Skeletal muscle tissue (tissue), 4 donors: Measurements from ENCODE around the gene ZNF133. TPM values are rescaled to one million over a fixed set of nuclear protein-coding genes. Genes with fewer than 3 reads are reported as not detected.
"Not testable (repeated sequence)": the region's sequence is repeated elsewhere in the genome, so short reads cannot be mapped to it uniquely, and the experiment has no call there.

Experiments
- H3K27ac ChIP-seq: one replicate; pipeline ENCODE4 v1.7.0; 2013; ENCODE audit warnings: mild to moderate bottlenecking, low read depth, low read length, inconsistent platforms
- H3K27me3 ChIP-seq, 3 donors: one replicate each; pipeline ENCODE4 v1.7.0; 2013; ENCODE audit warnings: low read length in 3 of 3; ENCODE audit not compliant: control insufficient read depth in 3 of 3, insufficient read depth in 3 of 3
- H3K36me3 ChIP-seq, 3 donors: one replicate each; pipeline ENCODE4 v1.7.0; 2013; ENCODE audit warnings: low read length in 3 of 3; ENCODE audit not compliant: control insufficient read depth in 3 of 3, insufficient read depth in 3 of 3
- H3K4me1 ChIP-seq, 3 donors: one replicate each; pipeline ENCODE4 v1.7.0; 2013; ENCODE audit warnings: low read length in 3 of 3, mild to moderate bottlenecking in 3 of 3; ENCODE audit not compliant: control insufficient read depth in 3 of 3, insufficient read depth in 3 of 3
- H3K4me3 ChIP-seq, 3 donors: one replicate each; pipeline ENCODE4 v1.7.0; 2013; ENCODE audit warnings: low read length in 3 of 3
- H3K9ac ChIP-seq, 3 donors: one replicate each; pipeline ENCODE4 v1.7.0; 2013; ENCODE audit warnings: low read length in 3 of 3, mild to moderate bottlenecking in 3 of 3, moderate library complexity in 2 of 3, low read depth in 1 of 3
- H3K9me3 ChIP-seq, 3 donors: one replicate each; pipeline ENCODE4 v1.7.0; 2013; ENCODE audit warnings: low read length in 3 of 3; ENCODE audit not compliant: control insufficient read depth in 3 of 3
- total RNA-seq: library from RNA; depleted of rRNA; stranded (reverse); fragments of >200 nt; gene quantifications from one replicate; pipeline ENCODE4 v1.2.3, GENCODE V29; 2014
- donor health status: Osteomylitis.

Gene ZNF133
- total RNA-seq: 16.7 TPM

DNA sequence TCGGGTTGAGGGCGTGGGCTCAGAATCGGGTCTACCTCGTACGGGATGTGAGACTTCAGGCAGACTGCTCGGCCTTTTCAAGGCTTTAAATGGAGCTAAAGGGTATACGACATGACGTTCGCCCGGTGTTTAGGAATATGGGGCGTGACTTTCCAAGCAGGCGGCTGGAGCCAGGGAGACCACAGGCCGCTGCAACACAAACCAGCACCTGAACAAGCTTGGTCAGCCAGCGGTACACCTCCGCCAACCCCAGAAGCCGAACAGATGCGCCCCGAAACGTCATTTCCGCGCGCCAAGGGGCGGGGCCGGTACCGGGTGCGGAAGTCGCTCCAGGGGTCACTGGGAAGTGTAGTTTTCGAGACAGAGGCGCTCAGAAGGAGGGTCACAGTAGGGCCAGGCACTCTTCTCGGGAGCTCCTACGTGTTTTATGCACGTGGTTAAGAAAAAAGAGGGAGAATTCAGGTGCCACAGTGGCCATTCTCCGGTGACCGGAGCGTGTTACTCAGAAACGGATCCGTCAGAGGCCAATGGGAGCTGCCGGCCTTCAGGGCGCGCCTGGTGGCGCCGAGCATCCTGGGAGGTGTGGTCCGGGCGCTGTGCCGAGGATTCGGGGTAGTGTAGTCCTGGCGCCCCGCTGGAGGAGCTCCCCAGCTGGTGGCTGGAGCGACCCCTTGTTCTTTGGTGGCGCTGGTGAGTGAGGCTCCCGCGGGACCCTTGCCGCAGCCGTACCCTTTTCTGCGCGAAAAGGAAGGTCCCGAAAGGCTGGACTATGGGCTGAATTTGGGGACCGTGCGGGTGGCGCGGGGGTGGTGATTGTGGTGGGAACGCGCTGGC lies at the start of gene ZNF133:
ZNF133 (plus strand) TSS at position 613 of the 834 bp plus-strand sequence. CDS start 17,160 bp downstream, outside the sequence.
- peaks cover 7 to 22% (median 9%) of the 10 kb centered on the region in 3 donors for H3K9me3 ChIP-seq
- H3K36me3 ChIP-seq: peaks cover 0 to 10% (median 8%) of the 10 kb centered on the region in 3 donors
- peak within 1 kb of the TSS; percentile 97 for H3K27ac ChIP-seq
- H3K9ac ChIP-seq: peak within 1 kb of the TSS; percentile 92 to 99 (median 98)
- H3K4me3 ChIP-seq: peak within 1 kb of the TSS; percentile 94 to 98 (median 97)
- peaks cover 14 to 24% (median 16%) of the 10 kb centered on the region in 3 donors for H3K4me1 ChIP-seq
- H3K27me3 ChIP-seq: no peaks in the 10 kb centered on the region

DNA sequence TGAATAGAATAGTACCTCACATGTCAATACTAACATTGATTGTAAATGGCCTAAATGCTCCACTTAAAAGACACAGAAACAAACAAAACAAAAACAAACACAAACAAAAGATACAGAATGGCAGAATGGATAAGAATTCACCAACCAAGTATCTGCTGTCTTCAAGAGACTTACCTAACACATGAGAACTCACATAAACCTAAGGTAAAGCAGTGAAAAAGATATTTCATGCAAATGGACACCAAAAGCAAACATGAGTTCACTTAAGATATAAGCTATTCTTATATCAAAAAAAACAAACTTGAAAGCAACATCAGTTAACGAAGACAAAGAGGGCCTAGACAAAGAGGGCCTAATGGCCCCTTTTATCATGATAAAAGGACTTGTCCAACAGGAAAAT lies 47.3 kb upstream of the ZNF133 start:
- no peaks in the 10 kb centered on the region for H3K27me3 ChIP-seq
- H3K9me3 ChIP-seq: no peaks in the 10 kb centered on the region
- no peaks in the 10 kb centered on the region for H3K4me1 ChIP-seq
- H3K36me3 ChIP-seq: no peaks in the 10 kb centered on the region
- no peak overlapping the region for H3K27ac ChIP-seq
- H3K4me3 ChIP-seq: no peak overlapping the region
- no peak overlapping the region for H3K9ac ChIP-seq

DNA sequence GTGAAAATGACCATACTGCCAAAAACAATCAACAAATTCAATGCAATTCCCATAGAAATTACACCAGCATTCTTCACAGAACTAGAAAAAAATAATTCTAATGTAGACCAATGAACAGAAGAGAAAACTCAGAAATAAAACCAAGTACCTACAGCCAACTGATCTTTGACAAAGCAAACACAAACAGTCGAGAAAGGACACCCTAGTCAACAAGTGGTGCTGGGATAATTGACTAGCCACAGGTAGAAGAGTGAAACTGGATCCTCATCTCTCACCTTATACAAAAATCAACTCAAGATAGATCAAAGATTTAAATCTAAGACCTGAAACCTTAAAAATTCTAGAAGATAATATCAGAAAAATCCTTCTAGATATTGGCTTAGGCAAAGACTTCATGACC lies 44.5 kb upstream of the ZNF133 start:
- no peaks in the 10 kb centered on the region for H3K27me3 ChIP-seq
- no peak overlapping the region for H3K9ac ChIP-seq
- H3K4me1 ChIP-seq: no peaks in the 10 kb centered on the region
- H3K9me3 ChIP-seq: no peaks in the 10 kb centered on the region
- H3K36me3 ChIP-seq: no peaks in the 10 kb centered on the region
- no peak overlapping the region for H3K4me3 ChIP-seq
- no peak overlapping the region for H3K27ac ChIP-seq

DNA sequence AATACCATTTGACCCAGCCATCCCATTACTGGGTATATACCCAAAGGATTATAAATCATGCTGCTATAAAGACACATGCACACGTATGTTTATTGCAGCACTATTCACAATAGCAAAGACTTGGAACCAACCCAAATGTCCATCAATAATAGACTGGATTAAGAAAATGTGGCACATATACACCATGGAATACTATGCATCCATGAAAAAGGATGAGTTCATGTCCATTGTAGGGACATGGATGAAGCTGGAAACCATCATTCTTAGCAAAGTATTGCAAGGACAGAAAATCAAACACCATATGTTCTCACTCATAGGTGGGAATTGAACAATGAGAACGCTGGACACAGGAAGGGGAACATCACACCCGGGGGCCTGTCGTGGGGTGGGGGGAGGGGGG lies 39.8 kb upstream of the ZNF133 start:
- not testable (repeated sequence) for H3K27me3 ChIP-seq, H3K27ac ChIP-seq, H3K36me3 ChIP-seq, H3K9me3 ChIP-seq, H3K4me1 ChIP-seq, H3K4me3 ChIP-seq, H3K9ac ChIP-seq

DNA sequence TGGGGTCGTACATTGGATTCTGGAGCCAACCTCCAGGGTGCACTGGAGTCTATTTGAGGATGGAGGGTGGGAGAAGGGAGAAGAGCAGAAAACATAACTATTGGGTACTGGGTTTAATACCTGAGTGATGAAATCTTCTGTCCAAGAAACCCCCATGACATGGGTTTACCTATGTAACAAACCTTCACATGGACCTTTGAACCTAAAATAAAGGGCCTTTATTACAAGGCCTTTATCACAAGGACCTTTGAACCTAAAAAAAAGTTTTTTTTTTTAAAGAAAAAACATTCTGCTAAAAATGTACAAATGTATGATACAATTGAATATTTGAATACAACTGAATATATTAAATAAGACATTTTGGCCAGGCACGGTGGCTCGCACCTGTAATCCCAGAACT lies 38.1 kb upstream of the ZNF133 start:
- Histone ChIP-seq H3K4me3 (no peak overlapping the region), H3K36me3 (no peaks in the 10 kb centered on the region), H3K9me3 (no peaks in the 10 kb centered on the region), H3K4me1 (no peaks in the 10 kb centered on the region), H3K9ac (no peak overlapping the region), H3K27me3 (no peaks in the 10 kb centered on the region), H3K27ac (no peak overlapping the region)

DNA sequence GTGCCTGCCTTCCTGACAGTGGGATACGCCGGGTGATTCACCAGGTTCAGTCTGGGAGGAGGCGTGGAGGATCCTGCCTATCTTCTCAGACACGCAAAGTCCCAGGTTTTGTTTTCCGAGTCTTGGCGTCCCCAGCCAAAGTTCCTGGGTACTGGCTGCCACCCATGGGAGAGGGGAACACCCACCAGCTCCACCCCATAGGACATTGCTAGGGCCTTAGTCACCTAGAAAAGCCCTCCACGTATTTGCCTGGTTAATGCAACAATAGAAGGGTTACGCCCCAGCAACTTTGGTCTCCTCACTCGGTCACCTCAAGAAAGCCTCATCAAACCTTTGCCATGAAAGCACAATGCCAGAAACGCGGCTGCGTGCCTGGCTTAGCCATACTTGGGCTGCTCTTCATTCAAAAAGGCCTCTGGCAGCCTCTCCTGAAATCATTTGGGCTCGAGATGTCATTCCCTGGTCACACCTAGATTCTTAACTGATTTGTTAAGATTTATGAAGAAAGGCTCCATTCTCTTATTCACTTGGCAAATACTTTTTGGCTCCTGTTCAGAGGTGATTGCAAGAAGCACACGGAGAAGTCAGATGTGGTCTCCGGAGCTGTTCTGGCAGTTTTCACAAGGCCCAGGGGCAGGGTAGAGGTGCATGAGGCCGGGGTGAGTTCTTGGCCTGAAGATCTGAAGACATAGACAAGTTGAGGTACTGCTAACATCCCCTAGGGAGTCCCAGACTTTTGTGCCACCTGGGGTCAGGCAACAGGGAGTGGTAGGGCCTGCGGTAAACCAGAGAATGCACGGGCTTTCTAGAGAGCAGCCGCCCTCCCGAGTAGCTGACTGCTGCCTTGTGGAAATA lies 35.5 kb upstream of the ZNF133 start:
- Histone ChIP-seq H3K4me3 (no peak overlapping the region), H3K9me3 (no peaks in the 10 kb centered on the region), H3K27me3 (no peaks in the 10 kb centered on the region), H3K27ac (no peak overlapping the region), H3K4me1 (peaks cover 0 to 2% (median 0%) of the 10 kb centered on the region in 3 donors), H3K36me3 (no peaks in the 10 kb centered on the region), H3K9ac (no peak overlapping the region)

DNA sequence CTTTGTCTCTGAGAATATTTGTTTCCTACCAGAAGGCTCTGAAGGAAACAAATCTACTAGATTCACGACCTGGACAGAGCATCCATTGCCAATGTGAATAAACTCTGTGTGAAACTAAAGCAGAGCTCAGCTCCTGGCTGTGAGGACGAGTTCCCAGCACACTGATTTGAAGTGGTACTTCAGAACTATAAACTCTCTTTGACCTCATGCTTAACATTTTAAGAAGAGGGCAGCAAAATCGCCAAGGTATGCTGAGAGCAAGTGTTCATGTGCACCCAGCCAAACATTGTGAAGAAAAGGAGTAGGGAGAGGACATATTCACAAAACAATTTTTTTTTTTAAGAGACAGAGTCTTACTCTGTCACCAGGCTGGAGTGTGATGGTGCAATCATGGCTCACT lies 33.7 kb upstream of the ZNF133 start:
- peaks cover 0 to 2% (median 0%) of the 10 kb centered on the region in 3 donors for H3K4me1 ChIP-seq
- no peak overlapping the region for H3K27ac ChIP-seq
- H3K4me3 ChIP-seq: no peak overlapping the region
- no peaks in the 10 kb centered on the region for H3K9me3 ChIP-seq
- no peak overlapping the region for H3K9ac ChIP-seq
- H3K36me3 ChIP-seq: no peaks in the 10 kb centered on the region
- no peaks in the 10 kb centered on the region for H3K27me3 ChIP-seq

DNA sequence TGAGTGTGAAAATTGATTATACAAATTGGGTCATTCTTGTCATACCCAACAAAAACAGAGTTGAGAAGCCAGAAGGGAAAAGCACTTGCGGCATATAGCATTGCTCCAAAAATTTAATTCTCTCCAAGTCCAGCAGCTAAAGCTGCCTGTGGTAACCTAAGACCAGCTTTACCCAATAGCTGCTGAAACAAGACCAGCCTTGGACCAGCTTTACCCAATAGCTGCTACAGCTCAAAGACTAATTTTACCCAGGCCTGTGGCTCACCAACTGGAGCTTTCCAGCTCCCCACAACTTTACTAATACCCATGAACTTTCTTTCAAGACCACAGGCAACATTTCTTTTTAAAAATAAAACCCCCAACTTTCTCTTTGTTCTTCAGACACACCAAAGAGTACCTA lies 32.8 kb upstream of the ZNF133 start:
- H3K27ac ChIP-seq: no peak overlapping the region
- H3K4me1 ChIP-seq: peaks cover 0 to 2% (median 0%) of the 10 kb centered on the region in 3 donors
- H3K9ac ChIP-seq: no peak overlapping the region
- no peak overlapping the region for H3K4me3 ChIP-seq
- no peaks in the 10 kb centered on the region for H3K9me3 ChIP-seq
- no peaks in the 10 kb centered on the region for H3K36me3 ChIP-seq
- H3K27me3 ChIP-seq: no peaks in the 10 kb centered on the region

DNA sequence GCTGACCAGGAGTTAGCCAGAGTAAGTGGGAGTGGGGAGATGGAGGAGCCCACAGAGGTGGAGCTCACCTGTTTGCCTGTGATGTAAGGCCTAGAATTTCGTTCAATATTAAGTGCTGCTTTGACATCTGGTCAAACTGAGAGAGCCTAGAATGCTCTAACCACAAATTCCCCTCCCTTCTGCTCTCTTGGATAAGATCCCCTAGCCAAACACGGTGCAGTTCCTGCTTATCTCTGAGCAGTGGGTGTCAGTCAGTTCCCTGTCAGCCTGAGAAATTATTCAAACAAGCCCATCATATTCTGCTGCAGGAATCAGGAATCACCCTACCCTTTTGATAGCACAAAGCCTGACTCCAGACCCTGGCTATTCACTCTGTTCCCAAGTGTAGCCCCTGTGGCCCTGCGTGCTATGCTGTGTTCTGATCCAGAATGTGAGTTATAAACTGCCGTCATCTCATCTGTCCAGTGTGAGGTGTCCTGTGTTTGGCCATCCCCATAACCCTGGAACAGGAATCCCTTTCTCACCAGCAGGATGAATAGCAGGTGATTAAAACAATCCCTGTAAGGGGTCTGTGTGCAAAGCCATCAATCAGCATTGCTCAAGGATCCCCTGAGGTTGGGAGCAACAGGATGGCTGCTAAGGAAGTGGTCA lies 31.8 kb upstream of the ZNF133 start:
- no peak overlapping the region for H3K9ac ChIP-seq

More for the DNA sequence above, 31.8 kb upstream of the ZNF133 start:
- Histone ChIP-seq H3K9me3 (no peaks in the 10 kb centered on the region), H3K27me3 (no peaks in the 10 kb centered on the region), H3K36me3 (no peaks in the 10 kb centered on the region), H3K4me3 (no peak overlapping the region), H3K27ac (no peak overlapping the region), H3K4me1 (peaks cover 0 to 2% (median 0%) of the 10 kb centered on the region in 3 donors)
